Activated naive CD4-positive, alpha-beta T cell treated with anti-CD3 and anti-CD28 coated beads, Interleukin-2, amount 50 U/mL, for 72 hours (primary cell): ENCODE results near the gene TPRG1. TPM values are rescaled to one million over a fixed set of nuclear protein-coding genes. Genes with fewer than 3 reads are reported as not detected.

ENCODE experiments used
- ATAC-seq, 2 donors: fragments of 150-1000 bp; cut with Tn5 transposase; 2 replicates each; pipeline ENCODE4 v1.10.0; 2021; ENCODE audit warnings: mild to moderate bottlenecking in 2 of 2, moderate library complexity in 2 of 2
- DNase-seq, 2 donors: peaks; one replicate each; pipeline ENCODE4 v3.0.0; 2021 to 2022; ENCODE audit warnings: low spot score in 2 of 2
- H3K27ac Mint-ChIP-seq, 2 donors: one replicate each; pipeline ENCODE4 v1.8.0; 2022; ENCODE audit warnings: mild to moderate bottlenecking in 2 of 2, mixed read lengths in 2 of 2
- H3K36me3 Mint-ChIP-seq, 2 donors: one replicate each; pipeline ENCODE4 v1.8.0; 2022; ENCODE audit warnings: mixed read lengths in 2 of 2
- H3K9me3 Mint-ChIP-seq, 2 donors: one replicate each; pipeline ENCODE4 v1.8.0; 2022; ENCODE audit warnings: mixed read lengths in 2 of 2
- total RNA-seq, 2 donors: library from RNA; stranded (reverse); gene quantifications; one replicate each; pipeline ENCODE4 v1.2.3, GENCODE V29; 2022

Gene TPRG1
- total RNA-seq, 2 donors from 2014 or later = 1.0 to 21.0 TPM

DNA sequence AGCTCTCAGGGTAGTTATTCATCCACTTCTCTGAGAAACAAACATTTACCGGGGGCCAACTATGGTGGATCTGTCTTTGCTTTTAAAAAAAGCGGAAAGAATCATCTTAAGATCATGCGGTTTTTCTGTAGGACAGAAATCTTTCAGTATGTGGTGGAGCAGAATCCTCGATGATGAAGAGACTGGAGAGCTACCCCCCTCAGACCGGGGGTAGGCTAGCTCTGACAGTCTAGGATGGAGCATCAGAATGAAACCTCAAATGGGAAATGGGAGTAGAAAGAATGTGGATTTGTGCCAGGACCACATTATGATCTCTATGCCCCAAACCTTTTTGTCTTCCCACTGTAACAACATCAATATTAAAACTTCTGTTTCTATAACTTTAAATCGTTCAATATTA lies 30.3 kb downstream of the TPRG1 start:
- no peak for DNase-seq
- Mint-ChIP-seq H3K9me3 (peaks cover 3 to 9% of the 10 kb centered on the region in 2 donors), H3K36me3 (peaks cover 4 to 5% of the 10 kb centered on the region in 2 donors), H3K27ac (no peak overlapping the region)
- ATAC-seq = no peak

DNA sequence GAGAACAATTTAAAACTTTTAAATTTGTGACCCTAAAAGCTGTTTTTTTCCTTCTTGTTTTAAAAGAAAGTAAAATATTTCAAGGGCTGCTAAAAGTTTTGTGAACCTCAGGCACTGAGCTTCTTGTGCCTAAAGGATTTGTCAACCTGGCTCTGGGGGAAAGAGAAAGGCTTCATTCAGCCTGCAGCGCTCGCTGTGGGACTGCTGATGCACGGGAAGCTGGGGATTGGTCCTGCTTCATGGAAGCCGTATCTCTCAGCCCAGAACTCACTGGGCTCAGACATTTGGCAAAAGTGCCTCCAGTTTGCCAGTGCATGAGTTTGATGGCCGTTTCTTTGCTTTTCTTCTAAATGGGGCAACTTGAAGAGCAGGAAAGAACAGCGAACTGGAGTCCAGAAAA lies 30.8 kb downstream of the TPRG1 start:
- no peak overlapping the region for H3K27ac Mint-ChIP-seq
- no peak for DNase-seq
- H3K9me3 Mint-ChIP-seq = peaks cover 0 to 5% of the 10 kb centered on the region in 2 donors
- no peak for ATAC-seq
- H3K36me3 Mint-ChIP-seq = peaks cover 0 to 5% of the 10 kb centered on the region in 2 donors

GRCh38 chr3:189204167-189204866 lies 32.5 kb downstream of the TPRG1 start:
- H3K36me3 Mint-ChIP-seq = no peaks in the 10 kb centered on the region
- DNase-seq = no peak

DNA sequence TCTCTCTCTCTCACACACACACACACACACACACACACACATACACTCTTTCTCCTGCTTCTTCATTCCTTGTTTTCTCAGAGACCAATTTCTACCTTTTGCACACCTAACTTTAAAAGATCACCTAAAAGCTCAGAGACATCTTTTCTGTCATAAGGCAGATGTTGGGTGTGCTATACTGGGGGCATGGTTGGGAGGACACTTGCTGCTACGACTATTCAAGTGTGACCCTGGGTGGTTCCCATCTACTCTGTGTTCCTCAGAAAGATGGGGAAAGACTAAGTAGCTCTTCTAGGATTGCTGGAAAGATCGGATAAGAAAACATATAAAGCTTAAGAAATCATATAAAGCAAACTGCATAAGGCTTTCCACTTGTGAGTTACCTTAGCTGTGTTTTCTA lies 33.2 kb downstream of the TPRG1 start:
- ATAC-seq (no peak), DNase-seq (no peak)
- H3K27ac Mint-ChIP-seq = no peak overlapping the region
- no peaks in the 10 kb centered on the region for H3K36me3 Mint-ChIP-seq
- no peaks in the 10 kb centered on the region for H3K9me3 Mint-ChIP-seq

More at GRCh38 chr3:189204167-189204866, 32.5 kb downstream of the TPRG1 start:
- ATAC-seq = no peak
- no peak overlapping the region for H3K27ac Mint-ChIP-seq
- no peaks in the 10 kb centered on the region for H3K9me3 Mint-ChIP-seq

GRCh38 chr3:189210251-189210770 lies 38.5 kb downstream of the TPRG1 start:
- Mint-ChIP-seq H3K9me3 (no peaks in the 10 kb centered on the region), H3K36me3 (no peaks in the 10 kb centered on the region), H3K27ac (no peak overlapping the region)
- DNase-seq = no peak
- no peak for ATAC-seq

DNA sequence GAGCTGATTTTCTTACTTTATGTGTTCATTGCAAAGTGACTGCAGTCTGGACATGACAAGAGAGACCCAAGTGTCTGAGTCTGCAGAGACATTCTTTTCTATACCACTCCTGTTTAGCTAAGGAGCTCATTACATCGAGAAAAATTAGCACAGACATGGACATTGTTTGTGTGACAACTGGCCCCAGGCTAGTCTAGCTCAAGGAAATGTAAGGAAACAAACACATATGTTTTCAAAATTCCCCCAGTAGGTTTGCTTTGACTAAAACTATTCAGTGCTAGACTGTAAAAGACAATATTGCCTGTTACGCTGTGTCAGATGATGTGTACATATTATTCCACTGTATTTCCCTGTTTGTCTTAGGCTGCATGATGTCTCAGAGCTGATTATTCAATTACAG lies 40.9 kb downstream of the TPRG1 start:
- Mint-ChIP-seq H3K27ac (no peak overlapping the region), H3K36me3 (no peaks in the 10 kb centered on the region), H3K9me3 (no peaks in the 10 kb centered on the region)
- ATAC-seq (no peak), DNase-seq (no peak)

DNA sequence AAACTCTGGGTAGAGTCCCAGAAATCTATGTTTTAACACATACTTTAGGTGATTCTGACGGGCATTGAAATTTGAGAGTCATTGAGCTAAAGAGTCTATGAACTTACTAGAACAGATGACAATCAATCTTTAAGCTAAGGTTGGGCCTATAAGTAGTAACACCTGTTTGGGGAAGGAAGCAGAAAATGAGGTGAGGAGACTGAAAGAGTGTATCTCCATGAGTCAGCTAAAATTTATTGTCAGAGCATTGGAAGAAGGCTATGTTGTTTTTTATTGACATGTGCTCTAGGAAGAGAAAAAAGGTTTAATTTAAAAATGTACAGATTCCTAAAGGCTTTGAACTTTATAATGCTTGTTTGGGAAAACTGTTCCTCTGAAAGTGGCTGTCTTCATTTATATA lies 42.9 kb downstream of the TPRG1 start:
- H3K9me3 Mint-ChIP-seq = no peaks in the 10 kb centered on the region
- no peak overlapping the region for H3K27ac Mint-ChIP-seq
- no peak for DNase-seq
- H3K36me3 Mint-ChIP-seq = no peaks in the 10 kb centered on the region
- ATAC-seq = no peak

DNA sequence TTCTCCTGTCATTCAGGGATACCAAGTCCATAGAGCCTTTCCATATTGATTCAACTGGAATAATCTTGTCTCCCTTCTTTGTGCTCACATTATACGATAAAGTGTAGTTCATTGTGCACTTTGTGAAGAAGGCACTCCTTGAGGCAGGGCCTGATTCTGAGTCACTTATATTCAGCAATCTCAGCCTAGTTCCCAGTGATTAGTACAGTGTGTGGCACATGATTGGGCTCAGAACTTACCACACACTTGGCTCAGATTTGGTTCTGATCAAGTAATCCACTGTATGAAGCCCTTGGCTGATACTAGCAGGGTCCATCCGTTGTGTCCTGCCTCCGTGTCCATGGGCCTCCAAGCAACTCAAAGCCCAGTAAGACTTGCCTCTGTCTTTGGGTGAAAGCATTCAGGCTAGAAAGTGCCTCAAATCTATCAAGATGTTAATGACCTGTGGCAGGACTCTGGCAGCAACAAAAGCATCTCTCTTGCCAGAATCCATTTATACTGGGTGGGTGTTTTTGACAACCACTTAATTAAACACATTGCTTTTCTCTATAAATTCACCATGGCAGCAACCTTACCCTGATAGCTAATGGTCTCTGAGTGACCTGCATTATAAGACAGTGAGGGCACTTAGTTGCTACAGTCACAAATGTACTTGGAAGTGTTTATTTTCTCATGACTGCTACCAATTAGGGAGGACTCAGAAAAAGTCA lies 51.3 kb downstream of the TPRG1 start:
- Mint-ChIP-seq H3K27ac (no peak overlapping the region), H3K36me3 (no peaks in the 10 kb centered on the region), H3K9me3 (no peaks in the 10 kb centered on the region)
- DNase-seq (no peak), ATAC-seq (no peak)

DNA sequence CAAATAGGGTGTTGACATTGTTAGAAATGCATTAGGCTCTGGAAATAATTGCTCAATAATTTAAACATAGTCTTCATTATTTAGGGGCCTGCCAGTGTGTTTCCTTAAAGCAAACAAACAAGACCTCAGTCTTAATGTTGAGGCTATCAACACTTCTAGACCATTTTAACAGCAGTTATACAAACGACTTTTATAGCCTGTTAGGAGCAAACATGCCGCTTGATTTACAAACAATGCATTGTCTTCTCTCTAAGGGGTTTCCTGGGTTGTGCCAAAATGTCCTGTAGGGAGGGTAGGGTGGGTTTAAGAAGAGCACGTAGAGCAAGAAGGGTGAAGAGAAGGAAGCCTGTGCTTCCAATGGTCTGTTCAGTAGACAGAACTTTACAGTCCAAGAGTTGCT lies 53.7 kb downstream of the TPRG1 start:
- H3K27ac Mint-ChIP-seq = no peak overlapping the region

GRCh38 chr3:189227249-189227648 lies 55.5 kb downstream of the TPRG1 start:
- Mint-ChIP-seq H3K9me3 (no peaks in the 10 kb centered on the region), H3K36me3 (no peaks in the 10 kb centered on the region), H3K27ac (no peak overlapping the region)
- ATAC-seq = no peak
- DNase-seq = no peak

More for the DNA sequence above, 53.7 kb downstream of the TPRG1 start:
- Mint-ChIP-seq H3K36me3 (no peaks in the 10 kb centered on the region), H3K9me3 (no peaks in the 10 kb centered on the region)
- no peak for ATAC-seq
- no peak for DNase-seq

DNA sequence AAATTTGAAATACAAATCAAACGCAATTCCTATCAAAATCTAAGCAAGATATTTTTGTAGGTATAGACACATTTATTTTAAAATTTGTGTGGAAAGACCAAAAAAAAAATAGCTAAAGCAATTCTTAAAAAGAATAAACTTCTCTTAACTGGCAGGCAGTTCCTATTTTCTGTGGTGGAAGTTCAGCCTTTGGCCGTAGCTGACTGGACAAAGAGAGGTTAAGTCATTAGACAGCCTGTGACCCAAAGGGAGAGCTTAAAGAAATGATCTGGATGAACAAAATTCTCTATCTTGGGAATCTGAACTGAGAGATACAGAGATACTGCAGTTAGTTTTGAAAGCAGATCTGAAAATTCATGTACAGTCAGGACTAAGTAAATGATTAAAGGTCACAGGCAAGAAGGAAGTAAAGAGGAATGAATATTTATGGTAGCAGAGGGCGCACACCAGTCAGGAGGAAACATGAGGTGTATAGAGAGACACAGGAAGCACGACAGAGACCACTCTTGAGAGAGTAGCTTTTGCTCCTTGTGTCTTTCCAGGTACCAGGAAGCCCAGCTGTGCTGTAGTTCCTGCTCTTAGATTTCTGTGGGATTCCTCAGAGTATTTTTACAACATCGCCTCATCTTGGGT lies 57.5 kb downstream of the TPRG1 start:
- DNase-seq (no peak), ATAC-seq (no peak)
- Mint-ChIP-seq H3K36me3 (no peaks in the 10 kb centered on the region), H3K9me3 (no peaks in the 10 kb centered on the region), H3K27ac (no peak overlapping the region)

DNA sequence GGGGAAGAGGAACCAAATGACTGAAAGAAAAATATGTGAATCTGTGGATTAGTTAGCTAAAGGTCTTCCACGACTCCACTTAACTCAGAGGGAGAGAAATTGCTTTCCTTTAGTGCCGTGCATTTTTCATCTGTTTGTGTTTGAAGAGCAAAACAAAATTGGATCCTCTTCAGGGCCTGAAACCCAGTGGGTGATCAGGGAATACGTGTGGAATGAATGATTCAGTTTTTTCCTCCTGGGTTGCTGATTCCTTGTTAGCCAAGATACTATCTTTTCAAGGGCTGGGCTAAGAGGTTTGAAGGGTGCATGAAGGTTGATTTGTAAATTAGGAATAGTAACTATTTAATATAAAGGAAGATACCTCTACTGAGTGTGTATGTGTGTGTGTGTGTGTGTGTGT lies 61.0 kb downstream of the TPRG1 start:
- Mint-ChIP-seq H3K36me3 (no peaks in the 10 kb centered on the region), H3K27ac (no peak overlapping the region), H3K9me3 (no peaks in the 10 kb centered on the region)
- DNase-seq (no peak), ATAC-seq (no peak)

GRCh38 chr3:189233225-189233858 lies 61.6 kb downstream of the TPRG1 start:
- DNase-seq (no peak), ATAC-seq (peak in 1 of 2 donors; percentile 24)
- no peaks in the 10 kb centered on the region for H3K9me3 Mint-ChIP-seq
- no peaks in the 10 kb centered on the region for H3K36me3 Mint-ChIP-seq
- no peak overlapping the region for H3K27ac Mint-ChIP-seq

DNA sequence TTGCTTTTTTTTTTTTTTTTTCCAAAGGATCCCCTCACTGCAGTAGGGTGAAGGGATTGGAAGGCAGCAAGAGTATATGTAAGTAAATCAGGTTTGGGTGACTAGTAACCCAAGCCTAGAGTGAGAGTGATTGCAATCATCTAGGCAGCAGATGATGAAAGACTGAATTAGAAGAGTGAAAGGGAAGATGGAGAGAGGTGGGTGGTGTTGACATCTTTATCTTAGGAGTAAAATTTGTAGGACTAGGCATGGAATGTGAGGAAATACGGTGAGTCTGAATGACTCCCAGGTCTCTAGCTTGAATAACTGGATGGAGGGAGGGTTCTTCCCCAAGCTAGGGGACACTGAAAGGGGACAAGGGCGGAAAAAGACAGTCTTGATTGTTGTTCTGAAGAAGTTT lies 63.4 kb downstream of the TPRG1 start:
- peaks cover 0 to 9% of the 10 kb centered on the region in 2 donors for H3K36me3 Mint-ChIP-seq
- DNase-seq = no peak
- no peak for ATAC-seq
- H3K27ac Mint-ChIP-seq = no peak overlapping the region
- peaks cover 3 to 6% of the 10 kb centered on the region in 2 donors for H3K9me3 Mint-ChIP-seq

GRCh38 chr3:189236352-189236751 lies 64.6 kb downstream of the TPRG1 start:
- DNase-seq (no peak), ATAC-seq (peak; percentile 86 to 89)
- H3K36me3 Mint-ChIP-seq = peaks cover 0 to 9% of the 10 kb centered on the region in 2 donors
- peaks cover 3 to 6% of the 10 kb centered on the region in 2 donors for H3K9me3 Mint-ChIP-seq
- no peak overlapping the region for H3K27ac Mint-ChIP-seq

DNA sequence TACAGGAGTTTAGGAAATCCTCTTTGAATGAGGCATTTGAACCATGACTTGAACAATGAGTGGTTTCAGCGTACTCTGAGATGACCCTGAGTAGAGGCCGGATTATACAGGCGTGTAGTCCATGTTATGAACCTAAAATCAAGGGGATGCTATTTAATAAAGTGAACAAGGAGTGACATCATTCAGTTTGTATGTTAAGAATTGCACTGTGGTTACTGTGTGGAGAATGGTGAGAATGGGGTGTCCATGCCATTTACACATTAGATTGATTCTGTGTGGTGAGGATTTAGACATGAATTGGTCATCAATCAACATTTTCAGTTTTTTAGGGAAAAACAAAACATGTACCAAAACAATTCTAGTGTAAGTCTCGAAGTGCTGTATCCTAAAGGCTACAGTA lies 65.8 kb downstream of the TPRG1 start:
- Mint-ChIP-seq H3K27ac (no peak overlapping the region), H3K36me3 (peaks cover 0 to 9% of the 10 kb centered on the region in 2 donors), H3K9me3 (peaks cover 3 to 6% of the 10 kb centered on the region in 2 donors)
- ATAC-seq (no peak), DNase-seq (no peak)

- DNase-seq (no peak), ATAC-seq (no peak)
- peaks cover 3 to 6% of the 10 kb centered on the region in 2 donors for H3K9me3 Mint-ChIP-seq
These were observed 66.3 kb downstream of the TPRG1 start for GRCh38 chr3:189238071-189238470.

More at GRCh38 chr3:189238071-189238470, 66.3 kb downstream of the TPRG1 start:
- peaks cover 0 to 9% of the 10 kb centered on the region in 2 donors for H3K36me3 Mint-ChIP-seq
- H3K27ac Mint-ChIP-seq = no peak overlapping the region
